Gastrocnemius medialis (tissue), 4 donors: Measurements from ENCODE around the gene COPG1.

Source experiments
- CTCF ChIP-seq, 5 experiments: fragments of 450-650 bp in 3 of 5; fragments of 200-600 bp in 2 of 5; sonication (generic) in 2 of 5; IDR thresholded peaks in 4 of 5; conservative IDR thresholded peaks in 1 of 5; 1 replicate in 4 of 5; 2 replicates in 1 of 5; pipeline ENCODE4 v1.5.1; 2016 to 2019; ENCODE audit warnings: antibody characterized with exemption in 5 of 5, mild to moderate bottlenecking in 3 of 5, moderate library complexity in 3 of 5
- POLR2A ChIP-seq, 2 donors: fragments of 450-650 bp; IDR thresholded peaks; one replicate each; pipeline ENCODE4 v1.6.1; 2017; ENCODE audit warnings: antibody characterized with exemption in 2 of 2, mild to moderate bottlenecking in 2 of 2, moderate library complexity in 2 of 2

GRCh38 chr3:129289201-129289921 lies 40.0 kb downstream of the COPG1 start:
- TF ChIP-seq CTCF (IDR thresholded peaks at IDR 0.05 in 4 of 5, conservative IDR thresholded peaks at IDR 0.05 in 1 of 5) (no peak), POLR2A (IDR thresholded peaks at IDR 0.05) (no peak)
